K562 (cell line): ENCODE results near the gene ADARB2.

ENCODE experiments used
- CBX5 ChIP-seq: IDR thresholded peaks from 2 replicates; pipeline ENCODE4 v1.6.1; 2014; ENCODE audit warnings: low read depth, borderline replicate concordance
- EZH2 ChIP-seq: IDR thresholded peaks from 2 replicates; pipeline ENCODE4 v1.6.1; 2012; ENCODE audit warnings: low read depth, mild to moderate bottlenecking, inconsistent platforms, low read length, borderline replicate concordance
- KLF16 ChIP-seq: IDR thresholded peaks from 2 replicates; pipeline ENCODE4 v1.6.1; 2016; ENCODE audit warnings: antibody characterized with exemption
- MED1 ChIP-seq: sonication (generic); formaldehyde crosslinking; IDR thresholded peaks from 2 replicates; pipeline ENCODE4 v1.8.1; 2023; ENCODE audit warnings: missing genetic modification reagents, borderline replicate concordance
- NKRF ChIP-seq: fragments of 450-650 bp; IDR thresholded peaks from 2 replicates; pipeline ENCODE4 v1.6.1; 2016; ENCODE audit warnings: borderline replicate concordance
- NRF1 ChIP-seq, 2 experiments: fragments of 450-650 bp; IDR thresholded peaks in 1 of 2; conservative IDR thresholded peaks in 1 of 2; 2 replicates each; pipeline ENCODE4 v1.6.1; 2014; ENCODE audit warnings: mild to moderate bottlenecking in 2 of 2
- PATZ1 ChIP-seq: fragments of 250-450 bp; sonication (Bioruptor Pico); IDR thresholded peaks from 2 replicates; pipeline ENCODE4 v1.5.0; 2020; ENCODE audit warnings: mild to moderate bottlenecking, borderline replicate concordance
- POLR2A ChIP-seq: fragments of 450-650 bp; conservative IDR thresholded peaks from 2 replicates; pipeline ENCODE4 v1.6.1; 2016
- POLR2AphosphoS5 ChIP-seq: IDR thresholded peaks from 2 replicates; pipeline ENCODE4 v1.6.1; 2011; ENCODE audit warnings: mild to moderate bottlenecking, low read depth, low read length, moderate library complexity; ENCODE audit not compliant: control insufficient read depth, insufficient read depth
- SOX6 ChIP-seq: fragments of 450-650 bp; IDR thresholded peaks from 2 replicates; pipeline ENCODE4 v1.6.1; 2014; ENCODE audit warnings: mild to moderate bottlenecking
- TCF7 ChIP-seq: sonication (generic); IDR thresholded peaks from 2 replicates; pipeline ENCODE4 v1.6.1; 2016; ENCODE audit warnings: antibody characterized with exemption, borderline replicate concordance
- TEAD2 ChIP-seq: fragments of 450-650 bp; IDR thresholded peaks from 2 replicates; pipeline ENCODE4 v1.6.1; 2016; ENCODE audit warnings: missing genetic modification characterization, control low read depth, missing compliant biosample characterization
- ZNF143 ChIP-seq: sonication (generic); formaldehyde crosslinking; IDR thresholded peaks from 2 replicates; pipeline ENCODE4 v1.9.0; 2022; ENCODE audit warnings: mild to moderate bottlenecking, missing genetic modification reagents
- ZNF778 ChIP-seq: fragments of 450-650 bp; formaldehyde crosslinking; IDR thresholded peaks from 2 replicates; pipeline ENCODE4 v1.4.0; 2020; ENCODE audit warnings: mild to moderate bottlenecking, moderate library complexity

- TF ChIP-seq ZNF143 (CRISPR knock-in tag) (no peak), PATZ1 (CRISPR knock-in tag) (no peak), NKRF (no peak), MED1 (CRISPR knock-in tag) (no peak), POLR2A (no peak), POLR2AphosphoS5 (no peak), TCF7 (no peak), NRF1 (conservative IDR thresholded peaks at IDR 0.05 in 1 of 2, IDR thresholded peaks at IDR 0.05 in 1 of 2) (no peak), ZNF778 (no peak), KLF16 (no peak), SOX6 (no peak), TEAD2 (no peak), EZH2 (no peak), CBX5 (no peak)
These were observed 489.6 kb downstream of the ADARB2 start for GRCh38 chr10:1247598-1248261.
